Measurements from ENCODE around the gene FLT3. TPM values are rescaled to one million over a fixed set of nuclear protein-coding genes. Genes with fewer than 3 reads are reported as not detected.

FLT3 gene
- total RNA-seq, 4 donors from 2014 or later = 0.06 to 1.8 (median 0.53) TPM

DNA sequence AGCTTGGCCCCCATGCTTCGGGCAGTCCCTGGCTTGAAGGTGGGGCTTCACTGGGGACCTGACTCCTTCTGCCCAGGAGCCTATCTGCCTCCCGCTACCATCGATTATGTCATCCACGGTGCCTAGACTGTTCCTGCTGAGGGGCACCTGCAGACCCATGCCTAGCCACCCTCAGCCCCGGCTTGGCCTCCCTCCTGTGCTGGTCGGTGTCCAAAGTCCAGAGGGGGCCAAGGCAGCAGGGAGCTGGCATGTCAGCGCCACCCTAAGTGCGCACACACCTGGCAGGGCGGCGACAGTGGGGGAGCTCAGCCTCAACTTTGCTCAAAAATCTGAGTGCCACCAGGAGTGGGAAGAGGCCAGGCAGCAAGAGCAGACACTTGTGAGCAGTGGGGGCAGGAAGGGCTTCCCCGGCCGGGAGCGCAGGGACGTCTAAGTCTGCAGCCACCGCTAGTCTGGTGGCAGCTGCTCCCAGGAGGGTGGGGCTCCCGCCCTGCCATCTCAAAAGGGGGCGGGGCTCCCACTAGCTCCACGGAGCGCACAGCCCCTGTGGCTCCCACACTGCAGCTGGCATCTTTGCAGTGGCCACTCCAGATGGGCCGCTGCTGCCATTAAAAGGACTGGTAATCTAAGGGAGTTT, 98.4 kb downstream of the FLT3 start:
- no peak overlapping the region for H3K4me3 ChIP-seq
- 96% methylated on average over 12 of the region's 20 CpGs for WGBS
- intact Hi-C loops (cut with DNase I) = no loop called here
- no peaks in the 10 kb centered on the region for H3K9me3 ChIP-seq
- H3K4me1 ChIP-seq = no peaks in the 10 kb centered on the region
- no peaks in the 10 kb centered on the region for H3K36me3 ChIP-seq
- H3K27ac ChIP-seq (replicated peaks in 1 of 4) = no peak overlapping the region
- DNase-seq (ENCODE audit: extremely low spot score) = no peak
- H3K27me3 ChIP-seq = no peaks in the 10 kb centered on the region
- TF ChIP-seq, protein P1, sequence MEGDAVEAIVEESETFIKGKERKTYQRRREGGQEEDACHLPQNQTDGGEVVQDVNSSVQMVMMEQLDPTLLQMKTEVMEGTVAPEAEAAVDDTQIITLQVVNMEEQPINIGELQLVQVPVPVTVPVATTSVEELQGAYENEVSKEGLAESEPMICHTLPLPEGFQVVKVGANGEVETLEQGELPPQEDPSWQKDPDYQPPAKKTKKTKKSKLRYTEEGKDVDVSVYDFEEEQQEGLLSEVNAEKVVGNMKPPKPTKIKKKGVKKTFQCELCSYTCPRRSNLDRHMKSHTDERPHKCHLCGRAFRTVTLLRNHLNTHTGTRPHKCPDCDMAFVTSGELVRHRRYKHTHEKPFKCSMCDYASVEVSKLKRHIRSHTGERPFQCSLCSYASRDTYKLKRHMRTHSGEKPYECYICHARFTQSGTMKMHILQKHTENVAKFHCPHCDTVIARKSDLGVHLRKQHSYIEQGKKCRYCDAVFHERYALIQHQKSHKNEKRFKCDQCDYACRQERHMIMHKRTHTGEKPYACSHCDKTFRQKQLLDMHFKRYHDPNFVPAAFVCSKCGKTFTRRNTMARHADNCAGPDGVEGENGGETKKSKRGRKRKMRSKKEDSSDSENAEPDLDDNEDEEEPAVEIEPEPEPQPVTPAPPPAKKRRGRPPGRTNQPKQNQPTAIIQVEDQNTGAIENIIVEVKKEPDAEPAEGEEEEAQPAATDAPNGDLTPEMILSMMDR (IDR thresholded peaks at IDR 0.05) = no peak
- TF ChIP-seq POLR2AphosphoS5 (IDR thresholded peaks at IDR 0.05) (no peak), POLR2A (IDR thresholded peaks at IDR 0.05; ENCODE audit: low read depth) (no peak), EP300 (IDR thresholded peaks at IDR 0.05) (no peak)

DNA sequence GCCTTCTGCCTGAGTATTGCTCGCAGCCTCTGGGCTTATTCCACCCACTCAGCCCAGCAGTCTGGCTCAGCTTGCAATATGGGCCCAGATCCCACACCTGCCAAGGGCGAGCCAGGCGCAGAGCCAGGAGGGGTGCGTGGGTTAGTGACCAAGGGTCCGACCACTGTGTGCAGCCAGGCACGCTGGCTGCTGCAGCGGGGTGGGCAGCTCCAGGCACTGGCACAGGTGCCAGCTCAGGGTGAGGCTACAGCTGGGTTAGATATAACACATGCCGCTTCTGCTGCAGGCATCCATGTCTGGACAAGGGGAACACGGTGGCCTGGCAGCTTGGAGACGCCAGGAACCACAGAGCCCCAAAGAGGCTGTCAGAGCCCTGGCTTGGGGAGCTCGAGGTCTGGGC, 99.3 kb downstream of the FLT3 start:
- no peaks in the 10 kb centered on the region for H3K27me3 ChIP-seq
- intact Hi-C loops (cut with DNase I) = no loop called here
- 60% methylated on average over 2 of the region's 11 CpGs for WGBS
- H3K36me3 ChIP-seq = no peaks in the 10 kb centered on the region
- H3K9me3 ChIP-seq = no peaks in the 10 kb centered on the region
- no peak overlapping the region for H3K27ac ChIP-seq (replicated peaks in 1 of 4)
- H3K4me1 ChIP-seq = no peaks in the 10 kb centered on the region
- no peak overlapping the region for H3K4me3 ChIP-seq
- TF ChIP-seq POLR2A (IDR thresholded peaks at IDR 0.05; ENCODE audit: low read depth) (no peak), EP300 (IDR thresholded peaks at IDR 0.05) (no peak), POLR2AphosphoS5 (IDR thresholded peaks at IDR 0.05) (no peak)
- TF ChIP-seq, protein P1 (IDR thresholded peaks at IDR 0.05) = no peak
- DNase-seq (ENCODE audit: extremely low spot score) = no peak

DNA sequence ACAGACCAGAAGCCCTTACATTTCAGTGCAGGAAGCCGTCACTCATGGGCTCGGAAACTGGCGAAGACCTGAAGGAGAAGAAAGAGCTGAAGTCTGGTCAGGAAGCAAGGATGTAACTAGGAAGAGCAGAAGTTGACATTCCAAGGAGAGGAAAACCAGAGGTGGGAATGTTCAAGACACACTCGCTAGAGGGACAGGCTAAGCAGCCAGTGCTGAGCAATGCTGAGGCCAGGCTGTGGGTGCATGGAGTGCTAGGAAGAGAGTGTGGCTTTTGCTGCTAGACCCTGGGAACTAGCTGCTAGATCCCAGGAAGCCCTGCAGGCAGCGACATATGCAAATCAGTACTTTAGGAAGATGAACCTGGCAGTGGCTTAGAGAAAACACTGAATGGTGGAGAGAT, 99.8 kb downstream of the FLT3 start:
- 45% methylated on average over 5 of the region's 5 CpGs for WGBS
- Histone ChIP-seq H3K27me3 (no peaks in the 10 kb centered on the region), H3K4me3 (no peak overlapping the region), H3K4me1 (no peaks in the 10 kb centered on the region), H3K36me3 (no peaks in the 10 kb centered on the region), H3K9me3 (no peaks in the 10 kb centered on the region), H3K27ac (replicated peaks in 1 of 4) (no peak overlapping the region)
- no peak for TF ChIP-seq POLR2AphosphoS5 (IDR thresholded peaks at IDR 0.05)
- DNase-seq (ENCODE audit: extremely low spot score) = no peak
- intact Hi-C loops (cut with DNase I) = no loop called here

DNA sequence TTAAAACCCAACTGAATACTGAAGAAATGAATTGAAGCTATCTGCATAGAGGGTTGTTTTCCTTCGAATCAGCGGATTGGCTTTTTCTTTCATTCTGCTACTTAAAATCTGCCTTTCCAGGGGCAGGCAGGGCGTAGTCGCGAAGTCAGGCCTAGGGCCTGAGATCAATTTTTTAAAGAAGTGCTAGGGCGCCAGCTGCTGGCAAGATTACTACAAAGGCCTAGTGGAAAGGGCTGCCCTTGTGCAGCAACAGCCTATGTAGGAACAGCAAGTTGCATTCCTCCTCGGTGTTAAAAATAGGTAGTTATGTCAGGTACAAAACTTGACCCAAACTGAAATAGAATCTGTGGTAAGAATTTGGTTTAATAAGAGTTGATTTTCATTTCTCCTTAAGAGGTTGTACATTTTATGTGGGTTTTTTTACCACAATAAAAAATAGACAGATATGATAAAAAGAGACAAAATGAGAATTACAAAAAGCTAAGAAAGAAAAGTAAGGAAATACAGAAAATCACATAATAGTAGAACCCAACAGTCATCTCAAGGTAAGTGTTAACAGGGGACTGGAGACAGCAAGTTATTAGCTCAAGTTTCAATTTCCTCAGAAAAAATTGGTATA, 102.4 kb downstream of the FLT3 start:
- H3K9me3 ChIP-seq = no peaks in the 10 kb centered on the region
- WGBS = 59% methylated on average over 7 of the region's 7 CpGs
- TF ChIP-seq, protein P1 (IDR thresholded peaks at IDR 0.05) = peak in 1 of 3 experiments; percentile 39
- TF ChIP-seq POLR2AphosphoS5 (IDR thresholded peaks at IDR 0.05) = no peak
- no peak for TF ChIP-seq EP300 (IDR thresholded peaks at IDR 0.05)
- H3K27ac ChIP-seq (replicated peaks in 1 of 4) = no peak overlapping the region
- intact Hi-C loops (cut with DNase I) = no loop called here
- DNase-seq (ENCODE audit: extremely low spot score) = no peak
- H3K4me3 ChIP-seq = no peak overlapping the region
- no peaks in the 10 kb centered on the region for H3K4me1 ChIP-seq
- H3K36me3 ChIP-seq = no peaks in the 10 kb centered on the region
- no peaks in the 10 kb centered on the region for H3K27me3 ChIP-seq

DNA sequence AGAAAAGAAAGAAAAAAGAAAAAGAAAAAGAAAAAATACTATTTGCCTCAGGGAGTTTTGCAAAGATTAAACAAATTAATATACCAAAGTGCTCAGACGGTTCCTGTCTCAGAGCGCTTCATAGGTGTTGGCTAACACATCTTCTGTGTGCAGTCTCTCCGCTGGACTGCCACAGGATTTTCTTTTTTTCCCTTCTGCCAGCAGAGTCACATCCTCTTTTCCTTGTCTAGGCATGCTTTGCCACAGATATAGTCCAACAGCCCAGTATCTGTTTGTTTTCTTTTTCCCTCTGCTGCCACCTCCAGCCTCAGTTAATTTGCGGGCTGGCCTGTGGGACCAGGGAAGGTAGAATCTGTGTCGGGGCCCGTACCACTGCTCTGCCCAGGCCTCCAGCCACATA, 108.5 kb downstream of the FLT3 start:
- 73% methylated on average over 6 of the region's 6 CpGs for WGBS

More for the DNA sequence above, 108.5 kb downstream of the FLT3 start:
- H3K36me3 ChIP-seq = no peaks in the 10 kb centered on the region
- H3K4me3 ChIP-seq = no peak overlapping the region
- intact Hi-C loops (cut with DNase I) = no loop called here
- H3K4me1 ChIP-seq = no peaks in the 10 kb centered on the region
- TF ChIP-seq POLR2AphosphoS5 (IDR thresholded peaks at IDR 0.05) (no peak), POLR2A (IDR thresholded peaks at IDR 0.05; ENCODE audit: low read depth) (no peak), EP300 (IDR thresholded peaks at IDR 0.05) (no peak)
- TF ChIP-seq, protein P1 (IDR thresholded peaks at IDR 0.05) = no peak
- no peaks in the 10 kb centered on the region for H3K9me3 ChIP-seq
- H3K27ac ChIP-seq (replicated peaks in 1 of 4) = no peak overlapping the region
- no peak for DNase-seq (ENCODE audit: extremely low spot score)
- peaks cover 0 to 33% (median 0%) of the 10 kb centered on the region in 4 donors for H3K27me3 ChIP-seq

Measured in esophagus muscularis mucosa (tissue), 4 donors.